Daoy (cell line): ENCODE measurements around the gene TSSC4. TPM values are rescaled to one million over a fixed set of nuclear protein-coding genes. Genes with fewer than 3 reads are reported as not detected.

ENCODE experiments used
- DNase-seq: peaks from one replicate; pipeline ENCODE4 v3.0.0-alpha.2; 2015; ENCODE audit warnings: low read depth
- total RNA-seq: library from RNA; depleted of rRNA; stranded (reverse); fragments of >200 nt; shearing (Covaris generic); gene quantifications from 2 replicates; pipeline ENCODE4 v1.2.3, GENCODE V29; 2014; rRNA removed

TSSC4 gene
- total RNA-seq, 1 experiment from 2014 or later = 50.1 TPM

DNA sequence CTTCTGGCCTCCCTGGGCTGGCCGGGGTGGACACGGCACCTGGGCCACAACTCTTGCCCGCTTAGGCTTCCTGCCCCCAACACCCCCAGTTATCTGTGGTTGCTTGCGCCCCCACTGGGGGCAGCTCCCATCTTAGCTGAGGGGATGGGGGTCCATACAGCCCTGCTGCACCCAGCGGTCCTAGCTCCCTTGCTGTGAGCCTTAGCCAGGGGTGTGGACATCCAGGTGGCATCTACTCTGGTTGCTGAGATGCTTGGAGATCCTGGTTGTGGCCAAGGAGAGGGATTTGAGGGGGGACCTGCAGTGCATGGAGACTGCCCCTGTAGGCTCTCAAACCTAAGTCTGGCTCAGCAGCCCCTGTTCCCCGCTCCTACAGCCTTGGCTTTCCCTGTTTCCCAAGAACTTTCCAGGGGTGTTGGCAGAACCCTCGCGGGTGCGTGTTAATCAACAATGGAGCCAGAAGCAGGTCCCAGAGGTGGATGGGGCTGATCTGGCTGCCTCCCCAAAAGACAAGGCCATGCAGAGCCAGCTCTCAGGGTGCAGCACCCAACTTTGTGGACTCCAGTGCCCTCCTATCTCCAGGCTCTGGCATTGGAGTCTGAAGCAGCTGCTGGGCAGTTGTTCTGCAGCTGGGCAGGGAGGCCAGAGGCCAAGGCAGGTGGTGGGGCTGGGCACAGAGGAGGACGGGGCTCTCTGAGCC is 47.6 kb downstream of the TSSC4 start:
- no peak for DNase-seq

DNA sequence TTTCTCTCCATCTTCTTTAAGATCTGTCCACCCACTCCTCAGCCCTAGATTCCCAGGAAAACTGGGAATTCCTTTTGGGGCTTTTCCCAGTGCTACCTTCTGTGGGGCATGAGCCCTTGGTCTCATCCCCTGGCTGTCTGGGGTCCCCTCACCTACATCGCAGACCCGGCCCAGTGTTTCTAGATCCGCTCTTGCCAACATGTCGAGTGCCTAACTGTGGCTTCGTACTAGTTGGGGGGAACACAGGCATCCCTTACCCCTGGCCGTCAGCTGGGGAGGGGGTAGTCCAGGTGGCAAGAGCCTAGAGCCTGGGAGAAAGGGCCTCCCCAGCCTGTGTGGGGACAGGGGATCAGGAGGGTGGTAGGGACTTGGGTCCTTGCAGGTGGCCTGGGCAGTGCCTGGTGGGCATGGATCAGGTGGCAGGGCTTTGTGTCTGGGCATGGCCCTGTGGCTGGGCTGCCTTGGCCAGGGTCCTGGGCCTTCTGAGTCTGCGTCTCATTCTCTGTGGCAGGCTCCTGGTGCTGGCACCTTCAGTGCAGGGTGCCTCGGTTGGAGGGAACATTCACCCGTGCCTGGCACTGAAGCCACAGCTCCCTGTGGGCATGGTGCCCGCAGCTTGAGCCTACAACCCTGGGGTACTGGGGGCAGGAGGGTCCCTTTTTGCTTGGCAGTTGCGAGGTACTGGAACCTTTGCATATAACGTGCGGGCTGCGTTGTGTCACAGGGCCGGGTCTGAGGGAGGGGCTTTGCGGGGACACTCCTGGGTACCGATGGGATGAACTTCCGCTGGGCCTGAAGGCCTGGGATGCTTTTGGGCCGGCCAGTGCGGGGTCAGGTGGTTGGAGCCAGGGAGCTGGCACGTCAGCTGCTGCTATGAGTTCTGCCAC is 48.4 kb downstream of the TSSC4 start:
- DNase-seq = no peak

- DNase-seq = no peak
These were observed 49.2 kb downstream of the TSSC4 start for GRCh38 chr11:2449548-2450320.

DNA sequence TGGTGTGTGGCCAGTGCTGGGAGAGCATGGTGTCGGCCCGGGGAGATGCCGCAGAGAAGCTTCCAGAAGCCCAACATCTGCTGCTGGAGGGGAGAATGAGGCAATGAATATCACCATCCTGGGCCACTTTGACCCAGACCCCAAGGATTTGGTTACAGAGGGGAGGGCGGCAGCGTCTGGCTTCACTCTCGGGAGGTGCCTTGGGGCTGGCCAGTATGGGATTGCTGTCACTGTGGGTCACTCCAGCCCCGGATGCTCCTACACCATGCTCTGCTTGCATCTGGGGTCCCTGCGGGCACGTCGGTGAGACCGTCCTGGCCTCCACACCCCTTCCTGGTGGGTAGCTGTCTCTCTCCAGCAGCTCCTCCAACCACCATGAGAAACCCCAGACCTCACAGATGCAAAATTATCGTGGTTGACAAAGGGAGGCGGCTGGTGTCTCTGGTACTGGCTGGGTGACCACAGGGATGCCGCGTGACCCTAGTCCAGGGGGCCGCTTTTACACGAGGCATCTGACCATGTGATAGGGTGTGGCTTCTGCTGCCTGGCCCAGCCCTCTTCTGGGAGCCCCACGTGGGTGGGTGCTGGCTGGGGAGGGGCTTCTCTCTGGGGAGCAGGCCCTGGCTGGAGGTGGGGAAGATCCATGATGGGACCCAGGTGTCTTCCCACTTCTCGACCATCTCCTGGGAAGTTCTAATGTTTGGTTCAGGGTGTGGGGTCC is 49.9 kb downstream of the TSSC4 start:
- DNase-seq = no peak

DNA sequence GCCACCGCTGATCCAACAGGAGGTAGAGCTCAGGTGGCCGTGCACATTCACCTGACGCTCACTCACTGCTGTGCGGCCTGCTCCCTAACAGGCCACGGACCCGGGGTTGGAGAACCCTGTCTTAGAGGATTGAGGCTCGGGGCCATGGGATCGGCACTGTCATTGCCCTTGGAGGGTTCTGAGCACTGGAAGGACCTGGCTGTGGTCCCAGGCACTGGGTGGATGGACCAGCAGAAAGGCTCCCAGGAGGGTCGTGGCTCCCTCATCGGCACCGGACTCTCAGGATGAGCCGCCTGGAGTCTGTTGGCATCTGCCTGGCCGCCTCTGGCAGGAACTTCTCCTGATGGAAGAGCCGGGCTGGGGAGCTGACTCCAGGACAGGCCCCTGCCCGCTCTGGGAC is 50.8 kb downstream of the TSSC4 start:
- no peak for DNase-seq

DNA sequence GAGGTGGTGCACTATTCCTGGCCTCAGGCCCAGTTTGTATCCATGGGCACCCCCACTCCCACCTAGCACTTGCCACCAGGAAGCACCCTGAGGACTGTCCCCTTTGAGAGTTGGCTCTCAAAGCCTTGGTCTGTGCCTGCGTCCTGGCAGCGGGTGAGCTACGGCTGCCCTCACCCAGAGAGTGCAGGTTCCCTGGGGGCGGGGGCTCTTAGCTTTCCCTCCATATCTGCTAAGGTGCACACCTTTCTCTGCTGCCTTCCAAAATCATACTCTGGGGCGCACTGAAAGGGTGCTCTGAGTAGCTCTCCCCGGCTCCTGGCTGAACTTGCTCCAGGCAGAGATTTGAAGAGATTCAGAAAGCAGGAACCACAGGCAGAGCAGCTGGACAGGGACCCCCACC is 51.4 kb downstream of the TSSC4 start:
- DNase-seq = no peak

DNA sequence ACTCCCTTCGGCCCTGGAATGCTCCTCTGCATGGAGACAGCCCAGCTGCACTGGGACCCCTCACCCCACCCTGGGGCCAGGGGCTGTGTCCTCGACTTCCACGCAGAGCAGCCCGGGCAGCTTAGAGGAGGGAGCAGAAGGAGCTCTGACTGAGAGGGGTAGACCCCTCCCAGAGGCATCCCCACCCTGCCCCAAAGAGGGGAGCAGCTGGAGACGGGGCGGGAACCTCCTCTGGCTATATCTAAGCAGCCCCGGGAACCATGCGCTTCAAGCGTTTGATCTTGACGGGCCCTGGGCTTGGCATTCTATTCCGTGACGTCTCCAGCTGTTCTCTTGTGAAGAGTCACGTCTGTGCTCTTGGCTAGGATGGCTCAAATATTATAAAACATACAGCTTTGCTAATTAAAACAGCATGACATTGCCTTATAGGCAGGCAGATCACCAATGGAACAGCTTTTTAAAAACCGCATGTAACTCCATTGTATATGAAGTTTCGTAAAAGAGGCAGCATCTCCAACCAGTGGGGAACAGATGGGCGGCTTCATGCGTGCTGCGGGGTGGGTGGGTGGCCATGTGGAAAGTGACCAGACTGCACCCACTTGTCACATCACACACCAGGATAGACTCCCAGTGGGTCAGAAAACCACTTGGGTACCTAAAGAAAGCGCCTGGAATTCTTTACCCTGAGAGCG is 51.9 kb downstream of the TSSC4 start:
- DNase-seq = no peak

GRCh38 chr11:2453436-2453835 is 52.9 kb downstream of the TSSC4 start:
- DNase-seq = no peak

Other genes with a start within 250 kb of the TSSC4 start
- not detected in 2 replicates for gene INS, start 239.5 kb upstream of the TSSC4 start, total RNA-seq
- not detected in 2 replicates for gene TH, start 228.9 kb upstream of the TSSC4 start, total RNA-seq
- not detected in 2 replicates for gene ASCL2, start 130.2 kb upstream of the TSSC4 start, total RNA-seq
- gene C11orf21, start 98.8 kb upstream of the TSSC4 start, total RNA-seq = 0.11 and 0.57 TPM in 2 replicates
- not detected in 2 replicates for gene TSPAN32, start 98.7 kb upstream of the TSSC4 start, total RNA-seq
- gene CD81, start 23.4 kb upstream of the TSSC4 start, total RNA-seq = 62.0 and 67.5 TPM in 2 replicates
- gene TRPM5, start 43.8 kb downstream of the TSSC4 start, total RNA-seq = 0.11 TPM in 1 of 2 replicates, not detected in the other
- 0.36 TPM in 1 of 2 replicates, not detected in the other for gene KCNQ1, start 44.3 kb downstream of the TSSC4 start, total RNA-seq